Measurements from ENCODE around the gene CLTA. TPM values are rescaled to one million over a fixed set of nuclear protein-coding genes. Genes with fewer than 3 reads are reported as not detected.

Gene CLTA
- polyA plus RNA-seq, 1 of the 3 experiments (the other 2 are of a cell fraction), result 260 TPM

GRCh38 chr9:36250079-36250478 is 59.4 kb downstream of the CLTA start (continued):
- TF ChIP-seq USF1 (IDR thresholded peaks at IDR 0.05; ENCODE audit: borderline replicate concordance, low read depth), result no peak
- no peak for TF ChIP-seq JUND (IDR thresholded peaks at IDR 0.05)
- no peak for TF ChIP-seq POLR2AphosphoS5 (IDR thresholded peaks at IDR 0.05; ENCODE audit: low read depth, low read length)
- TF ChIP-seq TEAD4 (IDR thresholded peaks at IDR 0.05; ENCODE audit: borderline replicate concordance, insufficient read depth), result no peak

- TF ChIP-seq USF2 (IDR thresholded peaks at IDR 0.05; ENCODE audit: borderline replicate concordance, low read depth, low read length) (no peak), FOXM1 (IDR thresholded peaks at IDR 0.05; ENCODE audit: low read depth) (no peak), TCF12 (IDR thresholded peaks at IDR 0.05) (no peak), REST (IDR thresholded peaks at IDR 0.05; ENCODE audit: low read depth, low read length) (no peak), MAX (IDR thresholded peaks at IDR 0.05; ENCODE audit: low read depth) (no peak), ELF1 (IDR thresholded peaks at IDR 0.05) (no peak), EZH2phosphoT487 (IDR thresholded peaks at IDR 0.05; ENCODE audit: borderline replicate concordance, low read depth) (no peak), RAD21 (IDR thresholded peaks at IDR 0.05; ENCODE audit: low read length) (no peak), MXI1 (IDR thresholded peaks at IDR 0.05; ENCODE audit: low read depth, low read length) (no peak), JUND (IDR thresholded peaks at IDR 0.05) (no peak), ZBTB33 (IDR thresholded peaks at IDR 0.05; ENCODE audit: borderline replicate concordance, low read depth) (no peak)
- no peaks in the 10 kb centered on the region for H3K27me3 ChIP-seq (ENCODE audit: insufficient read depth)
- DNase-seq, result no peak
- H3K79me2 ChIP-seq (ENCODE audit: insufficient read depth), result peaks cover 97% of the 10 kb centered on the region
- no peaks in the 10 kb centered on the region for H3K4me1 ChIP-seq (ENCODE audit: control insufficient read depth in 1 of 2, insufficient read depth in 2 of 2, low read depth in 1 of 2, low read length in 1 of 2)
- peaks cover 0 to 24% of the 10 kb centered on the region in 2 experiments for H3K36me3 ChIP-seq (replicated peaks in 1 of 2; ENCODE audit: control insufficient read depth in 1 of 2, insufficient read depth in 2 of 2, low read length in 1 of 2)
- H3K4me3 ChIP-seq (ENCODE audit: low read depth in 2 of 2, low read length in 1 of 2), result no peak overlapping the region
- H3K27ac ChIP-seq (ENCODE audit: low read depth in 2 of 2, low read length in 1 of 2), result no peak overlapping the region
- POLR2A ChIA-PET, result no interaction called here
- H3F3A ChIP-seq (replicated peaks; ENCODE audit: insufficient read depth), result peaks cover 11% of the 10 kb centered on the region
- H2AFZ ChIP-seq (ENCODE audit: low read depth), result no peak overlapping the region
- 88% methylated on average over 1 of the region's 1 CpG for WGBS (ENCODE audit: low lambda C conversion rate)
- H3K9me2 ChIP-seq, result no peaks in the 10 kb centered on the region
- H3K9ac ChIP-seq, result no peak overlapping the region
- no peaks in the 10 kb centered on the region for H3K9me3 ChIP-seq
- CTCF ChIA-PET, result interaction anchor here (0.9 to 7.3 kb wide), 2 partner anchors 79 to 85 kb away, joined by 3 to 83 read pairs; no protein-coding TSS in a partner anchor
- H3K4me2 ChIP-seq, result no peak overlapping the region
- H4K20me1 ChIP-seq (ENCODE audit: insufficient read depth), result peaks cover 30% of the 10 kb centered on the region
Measured at GRCh38 chr9:36251428-36251827, 60.7 kb downstream of the CLTA start.

Measured in SK-N-SH (cell line).